ENCODE data around the gene ACO2.

Gene ACO2

GRCh38 chr22:41524809-41525449 lies 56.0 kb downstream of the ACO2 start:
- DNase-seq: no peak

GRCh38 chr22:41525450-41526225 lies 56.7 kb downstream of the ACO2 start:
- DNase-seq: no peak

DNA sequence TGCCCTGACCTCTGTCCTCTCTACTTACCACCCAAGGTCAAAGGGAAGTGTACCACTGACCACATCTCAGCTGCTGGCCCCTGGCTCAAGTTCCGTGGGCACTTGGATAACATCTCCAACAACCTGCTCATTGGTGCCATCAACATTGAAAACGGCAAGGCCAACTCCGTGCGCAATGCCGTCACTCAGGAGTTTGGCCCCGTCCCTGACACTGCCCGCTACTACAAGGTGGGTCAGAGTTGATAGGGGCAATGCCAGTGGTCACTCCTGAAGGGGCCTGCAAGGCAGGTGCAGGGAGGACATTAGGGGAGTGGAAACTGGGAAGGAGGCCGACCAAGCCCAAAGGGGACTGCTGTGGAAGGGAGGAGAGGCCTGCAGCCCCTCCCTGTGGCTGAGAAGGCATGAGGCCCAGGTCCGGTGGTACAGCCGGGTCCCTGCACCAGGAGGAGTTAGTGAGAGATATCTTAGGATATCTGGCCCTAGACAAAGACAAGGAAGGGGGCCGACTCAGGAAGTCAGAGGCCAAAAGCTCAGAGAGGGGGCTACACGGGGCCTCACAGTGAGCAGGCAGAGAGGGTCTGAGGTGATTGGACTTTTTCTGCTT lies 57.4 kb downstream of the ACO2 start:
- DNase-seq: no peak

- DNase-seq: no peak
Observed at GRCh38 chr22:41526830-41527799, 58.2 kb downstream of the ACO2 start.

GRCh38 chr22:41528132-41528766 lies 59.3 kb downstream of the ACO2 start:
- DNase-seq: no peak

DNA sequence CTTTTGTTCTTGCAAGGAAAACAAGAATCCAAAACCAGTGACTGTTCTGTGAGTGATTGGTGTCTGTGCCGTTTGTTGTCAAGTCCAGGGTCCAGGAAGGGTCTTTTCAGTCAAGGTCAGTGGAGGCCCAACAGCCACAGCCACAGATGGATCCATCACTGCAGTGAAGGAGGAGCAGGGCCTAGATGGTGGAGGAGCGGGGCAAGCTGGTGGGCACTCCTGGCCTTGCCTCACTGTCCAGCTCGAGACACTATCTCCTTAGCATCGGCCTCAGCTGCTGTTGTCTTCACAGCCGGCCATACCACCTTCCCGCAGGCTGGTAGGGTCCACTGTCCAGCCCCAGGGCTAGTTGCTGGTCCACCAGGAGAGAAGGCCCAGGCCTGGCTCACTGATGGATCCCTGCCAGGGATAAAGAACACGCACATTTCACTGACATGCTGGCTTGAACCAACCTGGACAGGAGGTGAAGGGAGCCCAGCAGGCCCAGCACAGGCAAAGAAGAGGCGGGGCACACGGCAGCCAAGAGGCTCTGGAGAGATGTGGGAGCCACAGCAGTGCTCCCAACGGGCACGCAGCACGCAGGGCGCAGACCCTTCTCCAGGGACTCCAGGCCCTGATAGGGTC lies 60.1 kb downstream of the ACO2 start:
- DNase-seq: no peak

GRCh38 chr22:41530890-41531714 lies 62.2 kb downstream of the ACO2 start:
- no peak for DNase-seq

DNA sequence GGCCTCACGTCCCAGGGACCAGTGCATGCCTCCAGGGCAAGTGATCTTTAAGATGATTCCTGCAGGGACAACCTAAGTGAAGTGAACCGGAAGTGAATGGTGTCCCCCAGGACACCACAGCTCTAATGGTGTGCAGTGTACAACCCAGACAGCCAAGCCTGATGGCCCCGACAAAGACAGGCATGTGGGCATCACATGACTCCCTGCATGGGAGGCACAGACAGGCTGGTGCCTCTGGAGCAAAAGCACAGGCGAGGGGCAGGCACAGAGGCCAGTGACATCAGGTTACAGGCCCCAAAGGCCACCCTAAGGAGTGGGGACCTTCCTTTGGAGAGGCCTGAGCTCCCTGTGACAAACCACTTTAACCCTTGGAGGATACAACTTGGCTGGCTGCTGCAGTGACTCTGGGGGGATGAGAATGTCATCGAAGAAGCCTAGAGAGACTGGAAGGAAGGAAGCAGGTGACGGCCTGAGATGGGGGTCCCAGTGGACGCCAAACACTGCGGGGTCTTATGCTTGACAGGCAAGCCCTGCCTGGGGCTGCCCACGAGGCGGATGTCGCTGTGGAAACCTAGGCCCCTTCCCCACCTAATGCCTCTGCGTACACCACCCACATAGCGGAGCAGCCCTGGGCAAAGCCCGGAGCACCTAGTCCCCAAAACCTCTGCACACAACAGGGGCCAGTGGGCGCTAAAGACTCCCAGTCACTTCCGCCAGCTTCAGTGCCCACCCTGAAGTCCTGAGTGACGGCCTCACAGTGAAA lies 63.0 kb downstream of the ACO2 start:
- no peak for DNase-seq

- DNase-seq: no peak
Observed at GRCh38 chr22:41532908-41533825, 64.2 kb downstream of the ACO2 start.

DNA sequence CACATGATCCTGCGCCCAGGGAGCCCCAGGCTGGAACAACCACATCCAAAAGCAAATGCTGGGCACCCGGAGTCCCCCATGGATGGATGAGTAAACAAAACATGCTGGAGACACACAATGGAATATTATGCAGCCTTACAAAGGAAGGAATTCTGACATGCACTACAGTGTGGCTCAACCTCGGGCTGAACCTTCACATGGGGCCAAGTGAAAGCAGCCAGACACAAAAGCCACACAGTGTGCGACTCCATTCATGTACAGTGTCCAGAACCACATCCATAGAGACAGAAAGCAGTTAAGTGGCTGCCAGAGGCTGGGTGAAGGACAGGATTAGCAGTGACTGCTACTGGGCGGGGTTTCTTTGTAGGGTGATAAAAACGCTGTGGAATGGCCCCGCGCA lies 65.3 kb downstream of the ACO2 start:
- no peak for DNase-seq

- no peak for DNase-seq
Observed at GRCh38 chr22:41535244-41535643, 66.3 kb downstream of the ACO2 start.

GRCh38 chr22:41537203-41537602 lies 68.3 kb downstream of the ACO2 start:
- no peak for DNase-seq

GRCh38 chr22:41538583-41538982 lies 69.7 kb downstream of the ACO2 start:
- no peak for DNase-seq

GRCh38 chr22:41539146-41540005 lies 70.5 kb downstream of the ACO2 start:
- no peak for DNase-seq

- DNase-seq: no peak
Observed at GRCh38 chr22:41540006-41540315, 71.0 kb downstream of the ACO2 start.

- DNase-seq: no peak
Observed at GRCh38 chr22:41540365-41540764, 71.4 kb downstream of the ACO2 start.

DNA sequence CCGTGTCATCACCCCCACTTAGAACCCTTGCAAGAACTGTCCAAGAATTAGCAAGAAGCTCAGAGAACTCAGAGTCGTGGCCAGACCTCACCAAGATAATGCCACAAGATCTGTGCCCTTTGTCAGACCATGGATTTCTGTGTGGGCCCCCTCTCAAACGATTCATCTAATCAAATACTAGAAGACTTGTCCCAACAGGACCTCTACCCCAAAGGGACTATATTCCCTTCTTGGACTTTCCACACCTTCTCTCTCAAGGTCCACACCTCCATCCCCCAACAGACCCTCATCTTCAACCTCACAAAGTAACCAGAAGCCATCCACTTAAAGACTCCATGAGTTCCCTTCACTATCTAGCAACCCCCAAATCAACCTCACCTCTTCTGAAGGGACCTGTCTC lies 72.6 kb downstream of the ACO2 start:
- no peak for DNase-seq

- DNase-seq: no peak
Observed at GRCh38 chr22:41542224-41542623, 73.3 kb downstream of the ACO2 start.

All from DMS79 (cell line).